ENCODE results near the gene LPIN1. TPM values are rescaled to one million over a fixed set of nuclear protein-coding genes. Genes with fewer than 3 reads are reported as not detected.

The LPIN1 gene
- total and polyA plus RNA-seq, 2 of the 8 experiments (the other 6 are each of a cell fraction or from before 2014, with no cell fraction given) = 4.3 to 9.8 TPM

- TF ChIP-seq CHD7 (IDR thresholded peaks at IDR 0.05; ENCODE audit: insufficient replicate concordance, low read length) = no peak
- TF ChIP-seq ZNF274 (IDR thresholded peaks at IDR 0.05; ENCODE audit: borderline replicate concordance, extremely low read depth, low read length) = no peak
- TF ChIP-seq KDM4A (IDR thresholded peaks at IDR 0.05; ENCODE audit: low read depth, low read length, severe bottlenecking) = no peak
- no peak for TF ChIP-seq KDM1A (IDR thresholded peaks at IDR 0.05; ENCODE audit: borderline replicate concordance, low read length)
- TF ChIP-seq USF2 (IDR thresholded peaks at IDR 0.05; ENCODE audit: low read length) = no peak
Measured at GRCh38 chr2:11802782-11803191, 56.4 kb downstream of the LPIN1 start (continued).

Data from H1 (cell line).